G401.6 (cell line): ENCODE data around the gene EPB41L4B.
"Not testable (repeated sequence)": the region's sequence is repeated elsewhere in the genome, so short reads cannot be mapped to it uniquely, and the experiment has no call there.

Experiments
- FAIRE-seq: peaks from 2 replicates; lab custom pipeline; 2012; peaks lifted over from hg19 to GRCh38; lab: Jason Lieb, UNC

The EPB41L4B gene

DNA sequence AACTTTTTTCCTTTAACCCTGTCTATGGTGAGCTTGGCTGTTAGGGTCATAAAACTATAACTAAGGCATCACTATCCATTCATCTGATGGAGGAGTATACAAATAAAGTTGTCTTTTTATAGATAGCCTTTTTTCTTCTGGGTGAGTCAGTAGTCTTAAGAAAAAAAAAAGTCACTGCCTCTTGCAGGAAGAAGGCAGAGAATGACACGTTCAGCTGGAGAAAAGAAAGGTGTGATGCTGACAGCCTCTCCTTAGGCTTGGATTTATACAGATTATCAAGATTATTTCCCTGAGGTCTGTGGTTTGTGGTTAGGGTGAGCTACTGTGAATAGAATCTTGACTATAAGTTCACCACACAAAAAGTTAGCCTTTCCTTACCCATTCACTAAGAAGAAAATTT is 23.0 kb downstream of the EPB41L4B start:
- FAIRE-seq: no peak

DNA sequence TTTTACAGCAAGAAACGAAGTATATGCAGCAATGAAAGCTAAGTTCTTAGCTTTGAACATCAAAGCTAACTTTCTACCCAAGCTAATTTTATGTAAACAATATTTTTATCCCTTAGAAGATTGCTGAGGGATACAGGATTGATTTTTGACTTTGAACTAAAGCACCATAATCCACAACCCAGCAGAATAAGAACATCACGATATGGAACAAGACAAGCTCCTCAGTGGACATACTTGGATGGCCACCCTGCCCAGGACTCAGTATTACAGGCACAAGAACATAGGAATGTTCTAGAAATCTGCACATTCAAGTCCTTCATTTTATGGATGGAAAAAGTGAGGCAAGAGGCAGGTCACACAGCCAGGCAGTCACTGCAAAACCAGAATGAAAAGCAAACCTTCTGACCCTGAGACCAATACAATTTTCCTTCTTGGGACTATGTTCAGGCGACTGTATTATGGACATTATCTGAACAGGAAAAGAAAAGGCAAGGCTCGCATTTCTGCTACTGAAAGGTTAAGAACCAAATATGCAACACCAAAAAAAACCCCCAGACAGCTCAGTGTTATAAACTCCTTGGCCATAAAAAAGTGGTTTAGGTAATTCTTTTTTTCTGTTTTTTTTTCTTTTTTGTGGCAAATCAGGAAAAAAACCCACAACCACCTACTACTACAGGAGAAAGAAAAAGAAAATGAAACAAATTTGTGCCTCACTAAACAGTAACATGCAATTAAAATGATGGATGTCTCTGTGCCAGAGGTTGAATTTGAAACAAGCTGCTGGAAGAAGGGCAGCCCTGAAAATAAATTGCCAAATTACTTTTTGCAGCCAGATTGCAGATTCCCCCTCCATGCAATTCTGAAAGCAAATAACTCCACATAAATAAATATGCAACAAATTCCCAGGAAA is 25.4 kb downstream of the EPB41L4B start:
- no peak for FAIRE-seq

DNA sequence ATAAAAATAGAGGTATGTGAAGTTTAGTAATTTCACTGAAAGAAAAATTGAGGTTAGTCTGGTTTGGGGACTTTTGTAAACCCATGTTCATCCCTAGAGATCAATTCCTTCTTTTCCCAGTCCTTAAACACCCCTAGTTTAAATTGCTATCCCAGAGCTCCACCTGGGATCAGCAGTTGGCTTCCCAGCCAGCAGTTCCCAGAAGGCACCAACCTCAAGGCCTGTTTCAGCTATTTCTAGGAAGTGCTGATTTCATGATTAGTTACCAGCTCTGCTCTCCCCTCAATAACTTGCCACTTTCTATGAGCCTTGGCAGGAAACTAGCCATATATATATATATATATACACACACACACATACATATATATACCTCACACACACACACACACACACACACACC is 30.5 kb downstream of the EPB41L4B start:
- FAIRE-seq: no peak

DNA sequence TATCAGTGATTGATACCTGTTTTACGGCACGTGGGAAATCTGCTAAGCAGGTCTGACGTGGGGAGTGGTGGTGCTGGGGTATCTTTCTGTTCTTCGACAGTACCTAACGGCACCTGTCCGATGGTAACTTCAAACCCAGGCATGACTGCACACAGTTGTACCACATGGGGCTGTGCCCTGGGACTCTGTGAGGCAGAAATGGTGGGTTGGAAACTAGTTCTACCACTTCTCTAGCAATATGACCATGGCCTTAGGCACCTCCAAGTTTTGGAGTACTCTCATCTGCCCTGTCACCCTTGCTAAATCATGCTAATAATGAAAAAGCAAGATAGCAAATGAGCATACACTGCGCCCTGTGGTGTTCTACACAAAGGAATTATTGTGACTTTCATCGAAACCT is 30.9 kb downstream of the EPB41L4B start:
- FAIRE-seq: no peak

DNA sequence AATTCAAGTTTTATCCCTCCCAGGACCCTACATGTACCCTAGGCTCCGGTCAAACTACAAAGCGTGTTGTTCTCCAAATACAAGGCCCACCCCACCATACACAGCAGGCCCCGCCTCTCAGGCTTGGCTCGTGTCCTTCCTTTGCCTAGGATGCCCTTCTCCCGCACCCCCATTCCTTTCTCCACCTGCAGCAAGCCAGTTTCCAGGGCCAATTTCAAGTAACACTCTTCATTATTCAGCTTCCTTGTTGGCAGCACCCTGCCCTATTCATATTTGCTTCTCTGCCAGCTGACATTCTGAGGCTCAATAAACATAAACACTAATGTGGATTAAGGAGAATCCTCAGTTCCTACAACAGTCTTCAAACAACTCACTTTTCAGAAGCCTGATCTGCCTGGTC is 31.7 kb downstream of the EPB41L4B start:
- FAIRE-seq: no peak

DNA sequence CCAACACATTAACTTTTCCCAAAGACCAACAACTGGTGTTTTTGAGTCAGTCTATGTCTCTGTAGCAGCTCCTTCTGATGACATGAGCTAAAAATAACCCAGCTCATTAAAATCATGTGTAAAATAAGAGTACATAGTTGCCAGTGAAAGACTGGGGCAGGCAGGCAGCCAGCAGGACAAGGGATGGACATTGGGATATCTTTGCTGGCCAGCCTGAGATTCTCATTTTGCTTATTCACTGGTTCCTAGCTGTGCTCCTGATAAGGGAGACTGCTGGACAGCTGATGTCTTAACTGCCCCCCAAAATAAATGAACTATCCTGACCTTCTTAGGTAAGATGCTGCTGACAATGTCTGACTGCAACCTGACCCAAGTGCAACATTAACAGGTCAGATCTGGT is 33.9 kb downstream of the EPB41L4B start:
- FAIRE-seq: no peak

DNA sequence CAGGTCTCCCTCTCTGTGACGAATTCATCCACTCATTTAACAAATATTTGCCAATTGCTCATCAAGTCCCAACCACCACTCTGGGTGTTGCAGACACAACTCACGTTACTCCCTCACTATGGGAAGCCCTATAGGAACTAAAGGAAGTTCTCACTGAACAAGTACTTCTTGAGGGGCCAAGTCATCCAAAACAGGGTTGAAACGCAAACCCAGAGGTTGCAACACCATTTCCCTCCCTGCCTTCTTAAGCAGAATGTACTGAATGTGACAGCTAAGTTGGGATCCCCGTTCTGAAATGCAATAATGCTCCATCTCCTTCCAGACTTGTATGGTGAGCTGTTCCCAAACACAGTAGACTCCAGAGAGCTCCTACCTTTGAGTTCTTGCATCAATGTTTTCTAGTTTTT is 34.3 kb downstream of the EPB41L4B start:
- FAIRE-seq: no peak

DNA sequence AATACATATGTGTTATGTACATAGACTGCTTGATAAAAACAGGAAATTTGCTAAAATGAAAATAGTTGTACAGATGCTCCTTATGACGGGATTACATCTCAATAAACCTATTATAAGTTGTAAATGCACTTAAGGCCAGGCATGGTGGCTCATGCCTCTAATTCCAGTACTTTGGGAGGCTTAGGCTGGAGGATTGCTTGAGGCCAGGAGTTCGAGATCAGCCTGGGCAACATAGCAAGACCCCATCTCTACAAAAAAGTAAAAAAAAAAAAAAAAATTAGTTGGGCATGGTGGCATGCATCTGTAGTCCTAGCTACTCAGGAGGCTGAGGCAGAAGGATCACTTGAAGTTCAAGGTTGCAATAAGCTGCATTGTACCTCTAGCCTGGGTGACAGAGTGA is 37.2 kb downstream of the EPB41L4B start:
- FAIRE-seq: not testable (repeated sequence)

DNA sequence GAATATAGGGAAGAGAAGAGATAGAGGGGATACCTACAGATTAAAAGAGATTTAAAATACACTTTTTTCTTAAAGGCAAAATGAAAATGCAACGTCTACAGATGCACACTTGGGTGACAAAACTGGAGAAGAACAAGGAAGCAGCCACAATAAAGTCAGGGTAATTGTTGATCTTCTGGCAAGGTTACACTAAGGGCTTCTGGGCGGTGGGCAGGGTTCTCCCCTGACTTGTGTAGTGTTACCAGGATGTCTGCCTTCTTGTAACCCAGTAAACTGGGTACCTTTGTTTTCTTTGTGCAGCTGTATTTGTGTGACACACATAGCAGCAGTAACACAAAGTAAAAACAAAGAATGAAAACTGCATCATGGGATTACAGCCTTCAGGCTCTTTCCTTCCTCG is 37.8 kb downstream of the EPB41L4B start:
- no peak for FAIRE-seq

DNA sequence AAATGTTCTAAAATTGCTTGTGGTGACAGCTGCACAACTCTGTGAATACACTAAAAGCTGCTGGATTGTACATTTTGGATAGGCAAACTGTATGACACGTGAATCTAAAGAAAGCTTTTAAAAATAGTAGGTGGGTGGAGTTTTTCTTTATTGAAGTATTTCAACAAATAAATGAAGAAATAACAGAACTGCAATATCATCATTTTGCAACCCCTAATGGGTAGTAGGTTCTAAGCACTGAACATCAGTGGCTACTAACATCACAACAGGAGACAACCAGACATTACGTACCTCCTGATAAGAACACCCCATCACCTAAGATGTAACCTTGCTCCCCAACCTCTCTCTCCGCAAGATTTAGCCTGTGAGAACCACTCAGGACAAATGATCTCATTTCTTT is 38.6 kb downstream of the EPB41L4B start:
- no peak for FAIRE-seq

DNA sequence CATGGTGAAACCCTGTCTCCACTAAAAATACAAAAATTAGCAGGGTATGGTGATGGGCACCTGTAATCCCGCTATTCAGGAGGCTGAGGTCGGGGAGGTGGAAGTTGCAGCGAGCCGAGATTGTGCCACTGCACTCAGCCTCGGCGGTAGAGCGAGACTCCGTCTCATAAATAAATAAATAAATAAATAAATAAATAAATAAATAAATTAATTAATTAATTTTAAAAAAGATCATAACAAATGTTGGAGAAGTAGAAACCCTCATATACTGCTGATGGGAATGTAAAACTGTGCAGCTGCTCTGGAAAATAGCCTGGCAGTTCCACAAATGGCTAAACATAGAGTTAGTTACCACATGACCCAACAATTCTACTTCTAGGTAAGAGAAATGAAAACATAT is 39.3 kb downstream of the EPB41L4B start:
- no peak for FAIRE-seq

DNA sequence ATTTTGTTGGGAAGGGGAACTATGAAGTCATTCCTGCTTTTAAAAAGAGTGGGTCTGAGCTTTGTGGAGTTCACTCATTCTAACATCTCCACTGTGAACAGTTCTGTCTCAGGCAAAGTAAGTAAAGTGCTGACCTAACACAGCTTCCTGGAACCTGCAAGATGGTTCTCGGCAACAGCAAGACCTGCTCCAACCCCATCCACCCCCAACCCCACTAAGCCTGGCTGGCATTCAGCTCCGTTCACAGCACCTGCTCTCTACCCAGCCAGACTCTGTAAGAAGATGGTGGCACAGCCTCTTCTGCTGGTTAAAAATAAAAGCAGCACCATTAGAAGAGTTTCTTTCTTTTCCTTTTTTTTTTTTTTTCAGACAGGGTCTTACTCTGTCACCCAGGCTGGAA is 42.0 kb downstream of the EPB41L4B start:
- FAIRE-seq: no peak

DNA sequence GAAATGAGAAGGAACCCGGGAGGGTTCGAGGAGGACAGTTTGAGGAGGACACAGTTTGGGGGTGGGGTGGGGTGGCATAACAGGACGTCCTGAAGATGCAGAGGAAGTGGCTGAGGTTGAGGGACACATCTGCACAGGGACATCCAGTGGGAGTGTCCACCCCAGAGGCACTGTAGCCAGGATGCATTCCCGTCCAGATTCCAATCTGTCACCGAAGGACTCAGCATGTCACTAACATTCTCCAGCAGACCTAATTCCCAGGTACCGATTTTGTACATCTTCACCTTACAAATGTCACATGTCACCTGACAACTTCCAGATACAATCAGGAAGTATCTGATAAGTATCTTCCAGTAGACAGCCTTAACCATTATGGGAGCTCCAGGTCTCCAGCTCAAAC is 42.6 kb downstream of the EPB41L4B start:
- no peak for FAIRE-seq

DNA sequence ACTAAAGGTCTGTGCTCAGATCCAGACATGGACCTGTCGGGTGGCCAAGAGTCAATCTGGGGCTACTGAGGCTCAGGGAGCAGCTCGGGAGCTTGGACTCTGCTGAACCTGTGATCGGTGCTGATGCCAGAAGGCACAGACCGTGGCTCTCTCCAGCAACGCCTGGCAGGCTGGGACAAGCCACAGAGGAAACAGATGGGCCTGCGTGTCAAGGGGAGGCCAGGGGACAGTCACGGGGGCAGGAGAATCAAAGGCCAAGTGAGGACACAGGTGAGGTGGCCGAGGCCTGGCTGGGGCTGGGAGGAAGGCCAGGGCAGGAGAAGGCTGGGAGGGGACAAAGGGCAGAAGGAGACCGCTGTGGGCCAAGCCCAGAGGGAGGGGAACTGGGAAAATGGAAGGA is 43.4 kb downstream of the EPB41L4B start:
- FAIRE-seq: no peak

DNA sequence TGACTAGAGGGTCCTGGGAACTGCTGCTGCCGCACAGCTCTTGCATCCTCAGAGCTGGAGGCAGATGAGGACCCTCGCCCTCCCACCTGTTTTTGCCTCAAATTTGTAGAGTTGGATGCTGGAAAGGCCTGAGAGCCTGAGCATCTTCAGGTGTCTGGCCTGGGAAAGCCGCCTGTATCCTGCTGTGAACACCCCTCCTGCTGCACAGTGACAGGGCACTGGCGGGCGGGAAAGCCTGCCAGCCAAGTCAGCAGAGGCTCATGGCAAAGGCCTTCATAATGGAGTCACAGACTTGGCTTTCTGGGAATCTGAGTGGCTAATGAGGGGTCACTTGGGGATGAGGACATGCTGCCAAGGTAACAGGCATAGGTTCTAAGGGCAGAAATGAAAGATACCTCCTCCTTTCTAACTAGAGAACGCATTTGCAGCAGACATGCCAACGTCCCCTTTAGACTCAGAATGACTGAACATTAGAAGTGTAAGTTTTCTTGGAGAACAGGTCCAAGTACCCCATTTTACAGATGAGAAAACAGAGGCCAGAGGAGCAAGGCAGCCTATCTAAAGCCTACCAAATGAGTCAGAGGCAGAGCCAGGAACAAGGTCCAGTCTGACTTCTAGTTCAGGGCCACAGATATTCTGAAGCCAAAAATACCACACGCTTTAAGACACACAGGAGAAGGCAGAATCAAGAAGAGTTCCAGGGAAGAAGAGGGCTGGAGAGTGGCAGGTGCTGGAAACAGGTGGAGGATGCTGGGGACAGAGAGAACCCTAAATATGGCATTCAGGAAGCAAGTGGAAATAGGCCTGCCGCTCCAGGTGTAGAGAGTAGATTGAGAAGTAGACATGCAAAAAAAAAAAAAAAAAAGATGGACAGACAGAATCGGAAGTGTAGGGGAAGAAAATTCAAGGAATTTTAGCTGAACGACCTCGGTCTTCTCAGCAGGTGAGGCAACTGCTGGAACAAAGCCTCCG is 44.1 kb downstream of the EPB41L4B start:
- no peak for FAIRE-seq

DNA sequence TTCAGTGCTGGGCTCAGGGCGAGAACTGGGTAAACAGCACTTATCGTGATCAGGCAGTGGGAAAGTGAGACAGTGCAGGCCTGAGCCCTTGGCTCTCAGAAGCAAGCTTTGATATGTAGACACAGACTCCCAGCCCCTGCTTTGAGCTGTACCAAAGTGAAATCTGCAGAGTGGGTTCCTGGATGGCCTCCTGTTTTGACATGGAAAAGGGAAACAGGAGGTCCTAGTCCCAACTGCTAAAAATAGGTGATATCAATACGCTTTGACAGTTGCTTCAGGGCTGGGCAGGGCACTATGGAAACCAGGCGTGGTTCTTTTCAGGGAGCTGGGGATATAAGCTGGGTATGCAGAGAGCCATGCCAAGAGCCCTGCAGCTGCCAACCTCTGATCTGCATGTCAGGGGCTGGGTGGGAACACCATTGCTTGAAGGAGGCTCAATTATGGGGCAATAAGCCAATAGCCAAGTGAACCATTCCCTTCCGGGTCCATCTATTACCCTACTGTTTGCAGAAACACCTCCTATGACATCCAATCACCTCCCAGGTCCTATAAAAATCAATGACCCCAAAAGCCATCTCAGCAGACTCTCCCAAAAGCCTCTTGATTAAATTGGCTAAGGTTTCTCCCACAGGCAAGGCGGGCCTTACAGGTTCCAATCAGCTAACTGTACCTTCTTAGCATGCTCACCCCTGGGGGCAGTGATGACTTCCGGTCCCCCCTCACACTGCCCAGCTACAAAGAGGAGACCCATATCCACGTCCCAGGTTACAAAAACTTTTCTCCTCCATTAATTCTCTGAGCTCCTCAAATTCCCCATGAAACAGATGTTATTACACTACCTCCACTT is 45.8 kb downstream of the EPB41L4B start:
- FAIRE-seq: no peak

DNA sequence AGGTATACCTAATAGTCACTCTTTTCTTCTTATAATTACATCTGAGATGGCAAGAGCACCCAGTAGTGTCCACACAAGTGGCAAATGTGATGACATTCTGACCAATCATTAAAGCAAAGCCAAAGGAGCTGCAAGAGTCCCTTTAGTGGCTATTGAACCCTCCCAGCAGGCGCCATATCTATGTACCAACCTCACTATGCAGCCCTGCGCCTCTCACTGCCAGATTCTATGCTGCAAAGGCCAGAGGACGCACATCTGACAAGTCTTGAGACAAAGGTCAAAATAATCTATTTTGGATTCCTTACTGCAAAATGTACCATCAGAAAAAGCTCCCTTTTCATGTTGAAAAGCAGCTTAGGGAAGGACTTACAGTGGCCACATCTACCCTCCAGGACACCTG is 47.0 kb downstream of the EPB41L4B start:
- no peak for FAIRE-seq

DNA sequence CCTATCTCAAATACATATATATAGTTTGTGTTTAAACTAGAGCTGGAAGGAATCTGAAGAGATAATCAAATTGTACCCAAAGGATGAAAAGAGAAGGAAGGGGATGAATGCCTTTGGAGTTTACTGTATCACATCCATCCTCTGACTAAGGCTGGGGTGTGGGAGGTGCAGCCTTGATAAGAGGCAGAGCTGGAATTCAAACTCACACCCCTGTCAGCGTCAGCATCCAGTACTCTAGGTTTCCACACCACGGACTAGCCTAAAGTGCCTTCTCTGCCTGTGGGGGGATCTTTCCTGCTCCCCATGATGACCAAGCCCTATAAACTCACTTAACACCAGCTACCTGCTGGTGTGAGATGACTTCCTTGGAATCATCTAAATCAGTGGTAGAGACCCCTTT is 48.1 kb downstream of the EPB41L4B start:
- no peak for FAIRE-seq

DNA sequence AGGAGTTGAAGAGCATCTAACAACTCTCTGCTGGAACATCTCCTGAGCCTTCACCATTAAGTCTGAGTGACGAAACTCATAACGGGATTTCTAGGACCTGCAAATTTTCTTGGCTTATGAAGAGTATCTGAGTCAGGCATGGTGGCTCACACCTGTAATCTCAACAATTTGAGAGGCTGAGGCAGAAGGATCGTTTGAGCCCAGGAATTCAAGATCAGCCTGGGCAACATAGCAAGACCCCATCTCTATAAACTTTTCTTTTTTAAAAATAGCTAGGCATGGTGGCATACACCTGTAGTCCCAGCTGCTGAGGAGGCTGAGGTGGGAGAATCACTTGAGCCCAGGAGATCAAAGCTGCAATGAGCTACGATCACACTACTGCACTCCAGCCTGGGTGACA is 48.8 kb downstream of the EPB41L4B start:
- no peak for FAIRE-seq

DNA sequence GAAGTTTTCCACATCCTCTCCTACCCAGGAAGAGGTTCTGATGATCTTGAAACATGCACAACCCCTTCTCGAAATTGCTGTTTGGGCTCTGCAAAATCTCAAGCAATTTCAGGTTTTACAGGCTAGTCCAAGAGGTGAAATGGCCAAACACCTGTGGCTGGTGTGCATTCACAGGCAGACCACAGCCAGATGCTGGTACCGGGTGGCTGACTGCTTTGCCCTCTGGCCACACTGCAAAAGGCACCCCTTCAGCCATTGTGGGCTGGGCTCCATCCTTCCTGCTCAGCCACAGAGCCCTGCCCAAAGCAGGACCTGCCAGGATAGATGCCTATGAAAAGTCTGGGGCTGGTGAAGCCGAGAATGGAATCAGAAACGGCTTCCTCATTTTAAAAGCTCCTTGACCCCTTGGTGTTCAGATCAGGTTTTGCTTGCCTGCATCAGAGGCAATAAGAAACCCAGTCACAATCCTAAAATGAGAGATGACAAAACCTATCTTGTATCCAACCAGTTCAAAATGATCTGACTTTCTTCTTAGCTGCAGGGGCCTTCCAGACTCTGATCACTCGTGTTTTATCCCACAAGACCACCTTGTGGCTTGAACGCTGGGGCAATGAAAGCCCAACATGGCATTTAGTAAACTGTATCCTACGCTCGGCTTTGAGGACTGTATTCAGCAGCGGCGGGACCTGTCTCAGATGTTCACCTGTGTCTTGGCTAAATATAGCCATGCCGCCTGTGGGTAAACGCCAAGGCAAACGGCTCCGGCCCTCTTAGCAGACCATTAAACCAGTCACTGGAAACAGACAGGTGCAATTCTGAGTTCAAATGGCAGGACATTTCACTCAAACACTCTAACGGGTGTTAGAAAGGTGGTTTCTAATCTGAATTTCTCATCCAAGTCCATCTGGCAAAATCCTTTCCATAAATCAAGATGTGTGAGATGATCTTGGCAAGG is 49.6 kb downstream of the EPB41L4B start:
- no peak for FAIRE-seq

DNA sequence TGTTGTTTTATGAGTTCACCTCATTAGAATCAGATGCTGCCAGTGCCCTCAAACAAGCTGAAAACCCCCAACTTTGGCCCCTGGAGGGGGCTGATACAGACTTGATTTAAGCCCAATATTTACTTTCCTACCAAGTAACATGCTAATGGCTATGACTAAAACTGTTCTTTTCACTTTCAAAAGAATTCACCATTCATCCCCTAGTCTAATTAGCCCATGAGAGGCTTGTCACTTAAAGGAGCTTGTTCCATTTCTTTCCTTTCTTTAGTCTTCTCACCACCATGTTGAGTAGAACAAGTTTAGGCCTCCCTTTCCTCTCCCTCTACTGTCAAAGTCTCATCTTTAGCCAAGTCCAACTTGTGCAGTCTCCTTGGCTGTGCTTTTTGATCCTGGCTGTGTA is 50.4 kb downstream of the EPB41L4B start:
- no peak for FAIRE-seq
